Uterus (tissue), 2 donors: Measurements from ENCODE around the gene ZBTB7C.

ENCODE experiments used
- CTCF ChIP-seq, 4 experiments: fragments of 200-600 bp in 2 of 4; fragments of 450-650 bp in 2 of 4; sonication (generic) in 2 of 4; IDR thresholded peaks; one replicate each; pipeline ENCODE4 v1.5.1; 2016 to 2019; ENCODE audit warnings: antibody characterized with exemption in 4 of 4, mild to moderate bottlenecking in 2 of 4, moderate library complexity in 1 of 4
- POLR2A ChIP-seq, 2 donors: fragments of 450-650 bp; IDR thresholded peaks; one replicate each; pipeline ENCODE4 v1.6.1; 2016; ENCODE audit warnings: antibody characterized with exemption in 2 of 2, mild to moderate bottlenecking in 1 of 2, moderate library complexity in 1 of 2

- TF ChIP-seq CTCF (IDR thresholded peaks at IDR 0.05) (no peak), POLR2A (IDR thresholded peaks at IDR 0.05) (no peak)
These were observed 240.3 kb downstream of the ZBTB7C start for GRCh38 chr18:48168861-48169260.
